Adrenal gland (tissue), 5 donors: Measurements from ENCODE around the gene CCDC6.

Experiments
- CTCF ChIP-seq, 6 experiments: fragments of 450-650 bp in 4 of 6; fragments of 200-600 bp in 2 of 6; sonication (generic) in 1 of 6; IDR thresholded peaks; 1 replicate in 5 of 6; 2 replicates in 1 of 6; pipeline versions ENCODE4 v1.5.1 to v1.8.0; 2016 to 2021; ENCODE audit warnings: antibody characterized with exemption in 6 of 6, mild to moderate bottlenecking in 2 of 6, moderate library complexity in 1 of 6
- POLR2A ChIP-seq, 2 donors: fragments of 450-650 bp; IDR thresholded peaks; one replicate each; pipeline ENCODE4 v1.6.1; 2017; ENCODE audit warnings: antibody characterized with exemption in 2 of 2, mild to moderate bottlenecking in 2 of 2, moderate library complexity in 1 of 2
- donor health status: DM: no; HTN: no; CAD: no.

- TF ChIP-seq CTCF (IDR thresholded peaks at IDR 0.05) = no peak
- TF ChIP-seq POLR2A (IDR thresholded peaks at IDR 0.05) = no peak
Observed at GRCh38 chr10:59945991-59946390, 39.6 kb upstream of the CCDC6 start.
